NCI-H2171 treated with DMSO at 0.1 percent for 48 hours (cell line): ENCODE data around the gene UGT2A3.

Source experiments
- DNase-seq: peaks from one replicate; lab custom pipeline; 2025; lab: John Stamatoyannopoulos, UW

The UGT2A3 gene

DNA sequence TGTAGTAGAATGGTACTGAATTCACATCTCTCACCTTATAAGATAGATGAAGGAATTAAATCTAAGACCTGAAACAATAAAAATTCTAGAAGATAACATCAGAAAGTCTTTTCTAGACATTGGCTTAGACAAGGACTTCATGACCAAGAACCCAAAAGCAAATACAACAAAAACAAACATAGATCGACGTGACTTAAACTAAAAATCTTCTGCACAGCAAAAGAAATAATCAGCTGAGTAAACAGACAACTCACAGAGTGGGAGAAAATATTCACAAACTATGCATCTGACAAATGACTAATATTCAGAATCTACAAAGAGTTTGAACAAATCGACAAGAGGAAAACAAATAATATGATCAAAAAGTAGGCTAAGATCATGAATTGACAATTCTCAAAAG lies 38.8 kb downstream of the UGT2A3 start:
- DNase-seq = no peak

DNA sequence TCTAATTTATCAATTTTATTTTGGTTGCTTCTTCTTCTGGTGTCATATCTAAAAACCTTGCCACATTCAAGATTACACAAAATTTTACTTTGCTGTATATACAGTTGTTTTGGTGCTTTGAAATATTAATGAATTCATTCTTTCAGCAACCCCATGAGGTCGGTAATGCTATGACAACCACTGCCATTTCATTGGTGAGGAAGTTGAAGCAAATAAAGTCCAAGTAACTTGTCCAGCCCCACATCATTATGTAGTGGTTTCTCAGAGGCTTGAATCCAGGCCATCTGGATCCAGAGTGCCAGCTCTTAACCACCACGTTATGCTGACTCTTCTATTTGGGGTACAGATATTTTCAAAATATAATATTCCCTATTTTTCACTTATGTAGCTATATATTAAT lies 42.2 kb downstream of the UGT2A3 start:
- no peak for DNase-seq

DNA sequence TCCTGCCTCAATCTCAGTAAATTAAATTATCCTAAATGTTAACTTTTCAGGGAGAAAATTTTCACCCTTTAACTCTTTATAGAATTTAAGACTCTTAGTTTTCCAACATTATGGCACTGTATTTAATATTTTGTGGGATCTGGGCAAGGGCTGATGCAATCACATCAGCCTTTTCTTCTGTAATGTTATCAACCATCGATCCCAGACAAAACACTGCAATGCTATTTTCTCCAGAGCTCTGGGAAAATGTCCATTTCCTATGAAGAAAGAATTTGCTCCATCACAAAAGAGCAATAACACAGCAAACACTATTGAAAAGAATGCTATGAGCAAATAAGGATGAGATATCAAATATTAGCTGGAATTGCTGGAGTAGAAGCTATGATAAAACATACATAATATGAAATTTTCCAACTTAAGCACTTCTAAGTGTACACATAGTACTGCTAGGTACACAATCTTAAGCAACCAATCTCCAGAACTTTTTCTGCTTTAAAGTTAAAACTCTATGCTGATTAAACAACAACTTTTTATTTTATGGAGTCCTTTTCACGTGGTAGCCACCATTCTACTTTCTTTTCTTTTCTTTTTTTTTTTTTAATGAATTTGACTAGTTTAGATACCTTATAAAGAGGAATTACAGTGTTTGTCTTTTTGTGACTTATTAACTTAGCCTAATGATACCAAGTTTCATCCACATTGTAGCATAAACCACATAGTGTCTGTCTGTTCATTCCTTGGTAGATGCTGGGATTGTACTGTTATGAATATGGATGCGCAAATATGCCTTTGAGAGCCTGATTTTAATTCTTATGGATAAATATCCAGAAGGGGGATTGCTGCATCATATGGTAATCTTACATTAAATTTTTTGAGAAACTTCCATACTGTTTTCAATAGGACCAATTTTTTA lies 43.6 kb downstream of the UGT2A3 start:
- no peak for DNase-seq

DNA sequence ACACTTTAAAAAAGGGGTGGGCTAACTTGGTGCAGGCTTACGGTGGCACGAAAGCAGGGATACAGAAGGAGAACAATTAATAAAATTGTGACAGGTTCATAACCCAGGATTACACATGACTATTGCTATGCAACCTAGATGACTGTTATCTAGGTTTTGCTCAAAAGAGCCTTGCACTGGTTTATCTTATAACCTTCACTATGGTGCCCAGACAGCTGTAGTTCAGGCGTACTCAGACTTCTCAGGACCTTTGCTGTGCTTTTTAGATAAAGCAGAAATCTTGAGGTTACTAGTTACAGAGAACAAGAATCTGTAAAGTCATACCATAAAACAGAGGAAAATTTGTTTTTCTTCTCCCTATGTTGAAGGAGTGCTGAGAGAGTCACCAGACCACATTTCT lies 44.4 kb downstream of the UGT2A3 start:
- DNase-seq = no peak

DNA sequence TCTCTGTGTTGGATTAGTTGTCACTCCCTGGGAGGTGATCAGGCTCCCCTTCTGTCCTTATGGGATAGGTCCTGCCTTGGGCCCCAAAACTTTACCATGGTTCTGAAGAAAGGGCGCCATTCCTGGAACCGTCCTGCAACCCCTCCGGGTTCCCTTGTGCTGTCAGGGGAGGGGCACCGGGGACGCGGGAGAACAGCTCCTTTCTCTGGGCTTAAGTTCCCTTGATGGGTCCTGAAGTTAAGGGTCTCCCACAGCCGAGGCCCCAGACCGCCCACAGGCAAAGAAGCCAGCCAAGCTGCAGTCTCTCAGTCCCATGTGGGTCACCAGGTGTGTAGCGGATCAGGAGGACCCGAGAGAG lies 44.8 kb downstream of the UGT2A3 start:
- no peak for DNase-seq

DNA sequence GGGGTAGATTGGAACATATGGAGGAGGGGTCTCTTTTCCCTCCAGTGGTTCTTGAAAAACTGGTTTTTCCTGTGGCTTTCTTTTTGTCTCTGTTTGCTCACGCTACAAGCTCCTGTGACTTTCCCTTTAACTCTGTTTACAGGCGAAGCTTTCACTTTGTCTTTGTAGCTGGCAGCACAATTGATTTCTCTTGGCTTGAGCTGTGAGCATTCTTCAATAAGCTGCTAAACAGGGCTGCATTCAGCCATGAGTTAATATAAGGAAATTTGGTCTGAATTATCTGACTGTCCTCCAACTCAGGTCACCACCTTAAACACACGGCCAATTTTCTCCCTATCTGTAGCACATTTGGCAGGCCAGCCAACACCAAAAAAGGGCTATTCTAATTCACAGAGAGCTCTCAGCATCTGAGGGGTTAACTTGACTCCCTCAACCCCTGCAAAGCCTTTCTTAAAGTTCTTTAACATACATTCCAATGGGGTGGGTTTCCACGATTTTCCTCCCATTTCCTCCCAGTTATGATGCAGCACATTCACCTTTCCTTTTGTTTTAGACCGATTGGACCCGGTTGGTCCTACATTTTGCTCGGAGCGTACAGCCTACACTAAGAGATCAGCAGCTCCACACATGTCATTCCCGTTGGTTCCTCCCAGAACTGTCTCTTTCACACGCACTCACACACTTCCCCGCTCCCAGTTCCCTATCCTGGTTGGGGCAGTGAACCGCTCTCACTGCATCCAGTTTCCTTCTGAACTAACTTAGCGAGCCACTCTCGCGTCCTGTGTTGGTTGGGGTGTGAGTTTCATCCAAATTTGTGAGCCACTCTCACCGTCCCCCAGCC lies 45.4 kb downstream of the UGT2A3 start:
- DNase-seq = no peak

DNA sequence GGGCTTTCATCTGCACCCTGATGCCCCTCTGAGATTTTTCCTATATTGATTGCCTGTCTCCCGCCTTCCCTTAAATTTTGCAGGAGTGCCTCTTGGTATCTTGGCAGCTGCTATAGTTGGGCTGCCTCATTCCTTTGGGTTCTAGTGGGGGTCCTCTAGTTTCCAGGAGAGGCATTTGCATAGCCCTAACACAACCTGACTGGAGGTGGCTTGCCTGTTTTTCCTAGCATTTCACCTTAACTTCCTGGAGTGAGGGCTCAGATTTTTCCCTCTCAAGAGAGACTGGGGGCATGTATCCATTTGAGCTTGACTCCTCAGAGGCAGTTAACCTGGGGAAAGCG lies 46.0 kb downstream of the UGT2A3 start:
- DNase-seq = no peak

DNA sequence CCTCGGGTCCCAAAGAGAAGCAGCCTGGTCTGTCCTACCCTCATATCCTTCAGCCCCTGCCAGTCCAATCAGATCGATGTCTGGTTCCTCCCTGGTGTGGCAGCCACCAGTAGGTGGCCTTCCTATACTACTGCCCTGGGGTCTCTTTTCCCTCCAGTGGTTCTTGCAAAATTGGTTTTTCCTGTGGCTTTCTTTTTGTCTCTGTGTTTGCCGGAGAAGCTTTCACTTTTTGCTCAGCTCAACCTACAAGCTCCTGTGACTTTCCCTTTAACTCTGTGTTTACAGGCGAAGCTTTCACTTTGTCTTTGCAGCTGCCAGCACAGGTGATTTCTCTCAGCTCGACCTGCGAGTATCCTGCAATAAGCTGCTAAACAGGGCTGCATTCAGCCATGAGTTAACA lies 46.8 kb downstream of the UGT2A3 start:
- no peak for DNase-seq

DNA sequence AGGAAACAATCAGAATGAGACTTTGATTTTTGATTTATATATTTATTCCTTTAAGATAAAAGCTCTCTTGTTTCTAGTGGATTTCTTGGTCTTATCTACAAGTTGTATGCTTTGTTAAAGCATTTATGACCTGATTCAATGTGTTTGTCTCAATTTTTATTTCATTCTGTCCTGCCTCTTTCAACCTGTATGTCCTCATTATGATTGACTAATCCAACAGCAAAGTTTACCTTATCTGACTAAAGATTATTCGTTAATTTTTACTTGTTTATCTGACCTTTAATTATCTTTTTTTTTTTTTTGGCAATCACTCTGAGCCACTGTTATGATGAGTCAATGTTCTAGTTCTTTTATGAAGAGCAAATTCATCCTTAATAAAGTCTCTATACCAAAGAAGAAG lies 54.9 kb downstream of the UGT2A3 start:
- no peak for DNase-seq

DNA sequence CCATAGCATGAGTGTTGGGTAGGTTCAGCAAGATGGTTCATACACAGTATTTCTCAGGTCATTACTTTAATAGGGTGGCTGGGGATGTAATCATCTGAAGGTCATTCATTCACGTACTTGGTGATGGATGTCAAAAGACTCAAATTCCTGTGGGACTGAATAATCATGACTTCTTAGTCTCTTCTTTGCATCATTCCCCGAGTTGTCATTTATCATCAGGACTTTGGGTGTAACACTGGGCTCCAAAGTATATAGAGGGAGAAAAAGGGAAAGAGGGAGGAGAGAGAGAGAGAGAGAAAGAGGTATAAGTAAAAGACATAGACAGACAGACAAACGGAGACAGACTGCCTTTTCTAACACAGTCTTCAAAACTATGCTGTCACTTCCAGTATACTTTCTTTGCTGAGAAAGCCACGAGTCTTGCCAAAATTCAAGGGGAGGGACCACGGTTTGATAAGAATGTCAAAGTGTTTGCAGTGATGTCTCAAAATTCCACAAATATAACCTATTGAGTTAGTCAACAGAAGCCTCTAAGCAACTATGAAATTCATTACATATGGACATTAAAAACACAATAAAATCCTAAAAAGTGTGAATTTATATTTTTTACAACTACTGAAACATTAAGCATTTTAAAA lies 55.9 kb downstream of the UGT2A3 start:
- no peak for DNase-seq

DNA sequence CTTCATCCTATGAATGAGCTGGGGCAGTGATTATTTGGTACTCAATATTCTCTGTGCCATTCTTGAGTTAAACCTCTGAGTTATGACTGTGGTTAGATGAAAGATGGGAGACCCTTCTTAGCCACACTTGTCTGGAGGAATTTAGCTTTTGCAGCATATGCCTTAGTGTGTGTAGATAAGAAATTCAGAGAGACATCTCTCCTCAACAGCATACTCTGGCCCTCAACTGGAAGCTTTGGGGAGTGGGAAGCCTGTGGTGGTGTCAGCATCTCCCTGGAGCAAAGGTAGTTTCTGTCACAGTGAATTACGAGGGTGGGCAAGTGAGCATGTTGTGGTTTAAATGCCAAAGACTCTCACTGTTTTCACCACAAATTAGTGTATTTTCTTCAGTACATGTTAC lies 58.7 kb downstream of the UGT2A3 start:
- no peak for DNase-seq

DNA sequence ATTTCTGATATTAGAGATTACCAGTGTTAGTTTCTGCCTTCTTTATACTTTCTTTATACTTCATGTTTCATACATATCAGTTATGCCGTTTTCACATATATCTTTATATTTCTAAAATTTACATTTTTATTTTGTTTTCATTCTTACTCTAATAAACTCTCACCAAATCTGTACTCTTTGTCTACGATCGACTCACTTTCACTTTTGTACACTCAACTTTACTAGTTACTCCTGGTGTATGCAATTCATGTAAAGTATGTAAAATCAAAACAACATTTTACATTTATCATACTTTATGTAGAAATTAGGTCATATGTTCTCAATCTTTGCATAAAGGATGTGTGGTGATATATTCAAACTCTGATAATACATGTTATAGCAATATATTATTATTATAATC lies 59.9 kb downstream of the UGT2A3 start:
- no peak for DNase-seq

DNA sequence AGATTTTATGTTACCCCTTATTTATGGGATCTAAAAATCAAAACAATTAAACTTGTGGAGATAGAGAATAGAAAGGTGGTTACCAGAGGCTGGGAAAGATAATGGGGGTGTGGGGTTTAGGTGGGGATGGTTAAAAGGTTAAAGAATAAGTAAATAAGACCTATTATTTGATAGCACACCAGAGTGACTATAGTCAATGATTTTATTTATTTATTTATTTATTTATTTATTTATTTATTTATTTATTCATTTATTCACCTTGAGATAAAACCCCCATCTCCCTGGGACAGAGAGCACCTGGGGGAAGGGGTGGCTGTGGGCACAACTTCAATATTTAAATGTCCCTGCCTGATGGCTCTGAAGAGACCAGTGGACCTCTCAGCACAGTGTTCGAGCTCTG lies 66.1 kb downstream of the UGT2A3 start:
- no peak for DNase-seq

DNA sequence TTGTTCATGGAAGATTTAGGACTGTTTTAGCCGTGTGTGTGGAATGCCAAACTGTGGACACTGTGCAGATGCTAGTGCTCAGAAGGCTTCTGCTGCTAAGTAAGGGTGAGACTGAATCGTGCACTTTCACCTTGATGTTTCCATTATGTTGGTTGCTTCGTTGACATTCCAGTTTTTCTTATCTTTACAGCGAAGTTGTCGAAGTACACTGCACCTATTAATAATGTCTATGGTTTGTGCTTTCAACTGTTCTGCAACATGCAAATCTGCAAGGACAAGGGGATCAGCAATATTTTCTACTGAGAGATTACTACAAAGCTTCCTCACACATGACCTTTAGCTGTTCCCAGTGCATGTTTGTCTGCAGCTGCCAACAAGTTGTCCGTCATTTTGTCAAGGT lies 67.7 kb downstream of the UGT2A3 start:
- DNase-seq = no peak
